Measurements from ENCODE around the gene GFER.
"Not testable (repeated sequence)": the region's sequence is repeated elsewhere in the genome, so short reads cannot be mapped to it uniquely, and the experiment has no call there.

The GFER gene

DNA sequence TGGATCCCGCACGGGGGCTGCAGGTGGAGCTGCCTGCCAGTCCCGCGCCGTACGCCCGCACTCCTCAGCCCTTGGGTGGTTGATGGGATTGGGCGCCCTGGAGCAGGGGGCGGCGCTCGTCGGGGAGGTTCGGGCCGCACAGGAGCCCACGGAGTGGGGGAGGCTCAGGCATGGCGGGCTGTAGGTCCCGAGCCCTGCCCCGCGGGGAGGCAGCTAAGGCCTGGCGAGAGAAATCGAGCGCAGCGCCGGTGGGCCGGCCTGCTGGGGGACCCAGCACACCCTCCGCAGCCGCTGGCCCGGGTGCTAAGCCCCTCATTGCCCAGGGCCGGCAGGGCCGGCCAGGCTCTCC lies 25.9 kb upstream of the GFER start:
- not testable (repeated sequence) for DNase-seq

DNA sequence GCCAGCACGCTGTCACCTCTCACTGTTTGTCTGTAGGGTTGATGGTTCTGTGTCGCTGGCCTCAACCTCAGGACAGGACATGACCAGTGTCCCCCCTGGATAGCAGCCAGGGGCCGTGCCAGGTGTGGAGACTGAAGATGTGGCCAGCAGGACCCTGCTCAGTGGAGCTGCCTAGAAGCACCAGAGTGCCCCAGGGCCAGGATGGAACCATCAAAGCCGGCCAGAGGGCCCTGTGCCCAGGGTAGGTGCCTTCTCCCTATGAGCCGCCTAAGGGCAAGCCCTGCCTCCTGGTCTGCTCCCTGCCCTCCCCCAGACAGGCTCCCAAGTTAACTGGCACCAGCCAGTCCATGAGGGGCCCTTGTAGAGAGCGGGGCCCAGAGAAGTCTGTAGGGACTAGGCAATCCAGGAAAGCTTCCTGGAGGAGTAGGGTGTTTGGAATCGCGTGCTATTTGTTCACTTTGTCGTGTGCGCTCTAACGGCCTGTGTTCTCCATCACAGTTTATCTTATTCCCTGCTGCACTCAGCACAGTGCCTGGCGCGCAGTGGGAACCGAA lies 25.2 kb upstream of the GFER start:
- no peak for DNase-seq

DNA sequence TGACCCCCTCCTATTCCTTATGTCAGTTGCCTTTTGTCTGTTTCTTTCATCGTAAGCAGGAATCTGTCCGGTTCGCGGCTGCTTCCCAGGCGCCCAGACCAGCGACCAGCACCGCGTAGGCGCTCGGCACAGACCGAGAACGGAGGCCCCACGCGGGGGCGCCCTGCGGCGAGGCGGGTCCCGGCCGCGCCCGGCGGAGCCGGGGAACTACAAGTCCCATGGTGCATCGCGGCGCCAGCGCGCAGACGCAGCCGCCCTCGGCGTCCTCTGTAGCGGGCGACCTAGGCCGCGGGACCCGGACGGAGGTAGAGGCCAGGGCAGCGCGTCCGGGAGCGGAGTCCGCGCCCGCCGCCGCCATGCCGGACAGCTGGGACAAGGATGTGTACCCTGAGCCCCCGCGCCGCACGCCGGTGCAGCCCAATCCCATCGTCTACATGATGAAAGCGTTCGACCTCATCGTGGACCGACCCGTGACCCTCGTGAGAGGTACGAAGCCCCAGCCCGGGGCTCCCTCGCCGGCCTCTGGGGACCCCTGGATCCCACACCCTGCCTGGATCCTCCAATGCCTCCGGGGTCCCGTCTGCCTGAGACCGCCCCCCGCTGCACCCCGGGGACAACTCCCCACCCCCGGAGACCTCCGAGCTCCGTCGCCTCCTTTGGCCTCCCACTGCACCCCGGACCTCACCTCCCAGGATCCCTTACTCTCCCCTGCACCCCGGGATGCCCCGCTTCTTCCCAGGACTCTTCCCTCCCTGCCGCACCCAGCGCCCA lies 24.5 kb upstream of the GFER start, which contains the start of gene NDUFB10:
NDUFB10 (plus strand) TSS at position 270 of the 771 bp plus-strand sequence; CDS start at position 357, 87 bp downstream.
- peak; percentile 65 to 88 for DNase-seq

- DNase-seq, result peak; percentile 47 to 69
Measured at GRCh38 chr16:1960665-1961630, 23.0 kb upstream of the GFER start.

DNA sequence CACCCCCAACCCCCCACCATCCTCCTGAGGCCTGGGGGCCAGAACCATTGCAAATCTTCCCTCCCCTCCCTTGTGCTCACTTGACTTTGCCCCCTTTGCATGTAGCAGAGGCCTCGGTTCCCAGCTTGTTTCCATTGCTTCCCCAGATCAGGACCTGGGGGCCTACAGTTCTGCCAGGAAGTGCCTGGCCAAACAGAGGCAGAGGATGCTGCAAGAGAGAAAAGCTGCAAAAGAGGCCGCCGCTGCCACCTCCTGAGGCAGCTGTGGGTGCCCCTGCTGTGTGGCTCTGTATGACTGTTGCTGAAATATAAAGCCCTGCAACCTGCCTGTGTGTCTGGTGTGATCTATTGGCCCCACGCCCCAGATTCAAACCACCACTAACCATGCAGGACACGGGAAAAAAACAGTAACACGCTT lies 22.3 kb upstream of the GFER start:
- DNase-seq, result no peak

DNA sequence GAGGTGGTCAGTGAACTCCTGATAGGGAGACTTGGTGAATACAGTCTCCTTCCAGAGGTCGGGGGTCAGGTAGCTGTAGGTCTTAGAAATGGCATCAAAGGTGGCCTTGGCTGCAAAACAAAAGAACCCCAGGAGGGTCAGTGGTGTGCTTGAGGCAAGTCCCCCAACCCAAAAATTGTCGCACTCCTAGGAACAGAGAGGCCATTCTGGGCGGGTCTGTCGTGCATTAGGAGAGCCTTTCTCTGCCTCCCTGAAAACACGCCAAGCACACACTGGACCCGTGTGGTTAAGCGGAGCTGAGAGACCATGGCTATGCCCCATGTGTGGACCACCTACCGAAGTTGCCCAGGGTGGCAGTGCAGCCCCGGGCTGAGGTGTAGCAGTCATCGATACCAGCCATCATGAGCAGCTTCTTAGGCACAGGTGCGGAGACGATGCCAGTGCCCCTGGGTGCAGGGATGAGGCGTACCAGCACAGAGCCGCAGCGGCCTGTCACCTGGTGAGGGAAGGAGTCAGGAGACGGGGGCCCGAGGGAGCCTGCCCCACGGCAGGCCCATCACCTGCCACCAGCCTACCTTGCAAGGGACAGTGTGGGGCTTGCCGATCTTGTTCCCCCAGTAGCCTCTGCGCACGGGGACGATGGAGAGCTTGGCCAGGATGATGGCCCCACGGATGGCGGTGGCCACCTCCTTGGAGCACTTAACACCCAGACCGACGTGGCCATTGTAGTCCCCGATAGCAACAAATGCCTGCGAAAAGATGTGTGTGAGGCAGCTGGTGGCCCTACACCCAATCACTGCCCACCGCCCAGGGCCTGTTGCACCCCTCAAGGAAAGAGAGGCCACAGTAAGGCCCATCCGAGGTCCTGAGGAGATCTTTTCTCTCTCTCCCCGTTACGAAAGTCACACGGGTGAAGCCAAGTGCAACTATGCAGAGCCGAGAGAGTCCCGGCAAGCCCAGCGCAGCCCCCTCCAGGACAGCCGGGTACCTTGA lies 21.5 kb upstream of the GFER start:
- DNase-seq, result not testable (repeated sequence)

- DNase-seq, result no peak
Measured at GRCh38 chr16:1963806-1964505, 20.0 kb upstream of the GFER start.

GRCh38 chr16:1964506-1965395 lies 19.2 kb upstream of the GFER start, which contains the start of gene RPS2:
Gene RPS2 (minus strand): TSS chr16:1964826. CDS start chr16:1964625, 201 bp downstream.
- peak; percentile 94 to 98 for DNase-seq

DNA sequence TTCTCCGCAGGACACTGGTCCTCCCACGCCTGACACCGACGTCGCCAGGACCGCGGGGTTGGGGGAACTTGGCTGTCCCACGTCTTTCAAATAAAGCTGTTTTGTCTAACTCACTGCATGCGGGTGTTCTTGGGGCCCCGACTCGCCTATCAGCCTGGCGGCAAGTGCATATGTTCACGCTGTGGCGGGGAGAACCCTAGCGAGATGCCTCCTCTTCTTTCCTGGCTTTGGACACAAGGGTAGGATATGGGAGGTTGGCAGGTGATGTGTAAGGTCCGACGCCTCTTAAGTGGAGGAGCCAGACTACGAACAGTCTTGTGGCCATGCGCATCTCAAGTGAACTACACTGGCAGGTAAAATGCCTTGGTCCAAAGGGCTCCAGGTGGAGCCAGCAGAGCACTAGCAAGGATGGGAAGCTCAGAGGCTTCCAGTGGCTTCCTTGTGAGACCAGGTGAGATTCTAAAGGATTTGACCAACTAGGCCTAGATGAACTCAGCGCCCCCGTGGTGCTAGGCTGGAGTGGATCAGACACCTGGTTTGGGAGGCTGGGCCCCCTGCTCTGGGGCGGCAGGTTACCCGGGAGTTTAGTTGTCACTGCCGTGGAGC lies 18.5 kb upstream of the GFER start:
- DNase-seq, result no peak

- DNase-seq, result no peak
Measured at GRCh38 chr16:1966460-1966859, 17.5 kb upstream of the GFER start, which contains the start of gene RNF151. Gene RNF151 (plus strand): TSS chr16:1966856. CDS start chr16:1966882, 26 bp downstream.

DNA sequence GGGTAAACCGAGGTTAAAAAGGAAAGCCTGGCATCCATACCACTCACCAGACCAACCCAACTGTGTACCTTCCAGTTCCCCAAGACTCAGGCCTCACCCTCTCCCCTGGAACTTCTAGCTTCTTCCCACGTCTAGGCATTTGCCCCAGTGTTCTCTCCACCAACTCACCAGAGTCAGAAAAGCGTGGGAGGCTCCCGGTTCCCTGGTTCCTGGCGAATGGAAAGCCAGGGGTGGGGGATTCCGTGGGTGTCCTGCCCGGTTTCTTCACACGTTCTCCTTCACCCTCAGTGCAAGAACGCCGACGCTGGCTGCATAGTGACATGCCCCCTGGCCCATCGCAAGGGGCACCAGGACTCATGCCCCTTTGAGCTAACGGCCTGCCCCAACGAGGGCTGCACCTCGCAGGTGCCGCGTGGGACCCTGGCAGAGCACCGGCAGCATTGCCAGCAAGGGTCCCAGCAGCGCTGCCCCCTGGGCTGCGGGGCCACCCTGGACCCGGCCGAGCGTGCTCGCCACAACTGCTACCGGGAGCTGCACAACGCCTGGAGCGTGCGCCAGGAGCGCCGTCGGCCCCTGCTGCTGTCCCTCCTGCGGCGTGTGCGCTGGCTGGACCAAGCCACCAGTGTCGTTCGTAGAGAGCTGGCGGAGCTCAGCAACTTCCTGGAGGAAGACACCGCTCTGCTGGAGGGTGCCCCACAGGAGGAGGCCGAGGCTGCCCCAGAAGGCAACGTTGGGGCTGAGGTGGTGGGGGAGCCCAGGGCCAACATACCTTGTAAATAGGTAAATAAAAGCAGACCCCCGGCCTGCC lies 15.6 kb upstream of the GFER start:
- no peak for DNase-seq

DNA sequence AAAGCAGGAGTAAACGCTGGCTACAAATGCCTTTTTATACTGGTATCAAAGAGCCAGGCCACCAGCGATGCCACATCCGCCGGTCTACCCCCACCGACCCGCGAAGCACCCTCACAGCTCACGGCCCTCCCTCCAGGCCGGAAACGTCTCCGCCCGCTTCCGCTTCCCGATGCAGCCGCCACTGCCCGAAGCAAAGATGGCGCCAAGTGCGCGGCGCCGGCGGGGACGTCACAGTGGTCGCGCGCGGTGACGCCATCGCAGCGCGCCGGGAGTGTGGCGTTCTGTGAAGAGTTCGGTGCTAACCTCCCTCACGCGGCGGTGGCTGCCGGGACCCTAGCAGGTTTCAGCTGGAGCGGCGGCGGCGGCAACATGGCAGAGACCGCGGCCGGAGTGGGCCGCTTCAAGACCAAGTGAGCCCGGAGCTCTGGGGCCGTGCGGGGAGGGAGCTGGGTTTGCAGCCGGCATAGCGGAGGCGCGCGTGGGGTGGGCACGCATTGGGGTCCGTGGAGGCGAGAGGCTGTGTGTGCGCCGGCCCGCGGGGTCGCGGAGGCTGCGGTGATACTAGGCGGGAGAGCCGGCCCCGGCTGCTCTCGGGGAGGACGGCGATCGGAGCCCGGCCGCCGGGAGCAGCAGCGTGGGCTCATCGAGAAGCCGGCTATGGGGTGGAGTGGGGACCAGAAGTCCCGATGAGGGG lies 12.1 kb upstream of the GFER start, which contains the start of gene TBL3:
TBL3 (plus strand) TSS at position 258 of the 694 bp plus-strand sequence; CDS start at position 370, 112 bp downstream.
- peak; percentile 83 to 90 for DNase-seq

GRCh38 chr16:1972490-1972877 lies 11.5 kb upstream of the GFER start:
- no peak for DNase-seq

DNA sequence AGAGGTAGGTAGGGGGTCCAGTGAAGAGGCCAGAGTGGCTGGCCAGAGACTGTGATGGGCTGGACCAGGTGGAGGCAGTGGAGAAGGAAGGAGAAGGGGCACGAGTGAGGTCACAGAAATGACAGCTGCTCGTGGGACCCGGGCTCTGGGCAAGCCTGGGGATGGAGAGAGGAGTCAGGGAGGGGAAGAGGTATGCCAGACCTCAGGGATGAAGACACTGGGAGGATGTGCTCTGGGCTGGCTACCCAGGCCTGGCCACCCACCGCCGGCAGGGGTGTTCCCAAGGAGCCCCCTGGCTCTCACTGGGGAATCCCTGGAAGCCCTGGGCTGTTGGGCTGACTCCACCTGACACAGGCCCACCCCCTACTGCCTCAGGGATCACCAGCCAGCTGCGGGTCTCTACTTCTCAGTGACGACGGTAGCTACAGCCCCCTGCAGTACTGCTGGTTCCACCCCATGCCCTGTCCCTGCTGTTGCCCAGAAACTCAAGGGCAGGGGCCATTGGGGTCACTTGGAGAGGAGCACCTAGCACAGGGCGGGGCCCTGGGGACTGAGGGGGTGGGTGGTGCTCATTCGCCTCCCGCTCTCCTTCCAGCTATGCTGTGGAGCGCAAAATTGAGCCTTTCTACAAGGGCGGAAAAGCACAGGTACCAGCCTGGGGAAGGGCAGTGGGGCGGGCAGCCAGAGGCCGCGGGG lies 10.4 kb upstream of the GFER start:
- DNase-seq, result no peak

- DNase-seq, result no peak
Measured at GRCh38 chr16:1974157-1975070, 9.6 kb upstream of the GFER start.

All from SHP77 (cell line).